NOMO-1 treated with dmso at 0.1 percent for 144 hours (cell line): ENCODE measurements around the gene ADM2.

Experiments used
- DNase-seq: peaks from one replicate; lab custom pipeline; 2025; ENCODE audit not compliant: unreplicated experiment; lab: John Stamatoyannopoulos, UW

Gene ADM2

DNA sequence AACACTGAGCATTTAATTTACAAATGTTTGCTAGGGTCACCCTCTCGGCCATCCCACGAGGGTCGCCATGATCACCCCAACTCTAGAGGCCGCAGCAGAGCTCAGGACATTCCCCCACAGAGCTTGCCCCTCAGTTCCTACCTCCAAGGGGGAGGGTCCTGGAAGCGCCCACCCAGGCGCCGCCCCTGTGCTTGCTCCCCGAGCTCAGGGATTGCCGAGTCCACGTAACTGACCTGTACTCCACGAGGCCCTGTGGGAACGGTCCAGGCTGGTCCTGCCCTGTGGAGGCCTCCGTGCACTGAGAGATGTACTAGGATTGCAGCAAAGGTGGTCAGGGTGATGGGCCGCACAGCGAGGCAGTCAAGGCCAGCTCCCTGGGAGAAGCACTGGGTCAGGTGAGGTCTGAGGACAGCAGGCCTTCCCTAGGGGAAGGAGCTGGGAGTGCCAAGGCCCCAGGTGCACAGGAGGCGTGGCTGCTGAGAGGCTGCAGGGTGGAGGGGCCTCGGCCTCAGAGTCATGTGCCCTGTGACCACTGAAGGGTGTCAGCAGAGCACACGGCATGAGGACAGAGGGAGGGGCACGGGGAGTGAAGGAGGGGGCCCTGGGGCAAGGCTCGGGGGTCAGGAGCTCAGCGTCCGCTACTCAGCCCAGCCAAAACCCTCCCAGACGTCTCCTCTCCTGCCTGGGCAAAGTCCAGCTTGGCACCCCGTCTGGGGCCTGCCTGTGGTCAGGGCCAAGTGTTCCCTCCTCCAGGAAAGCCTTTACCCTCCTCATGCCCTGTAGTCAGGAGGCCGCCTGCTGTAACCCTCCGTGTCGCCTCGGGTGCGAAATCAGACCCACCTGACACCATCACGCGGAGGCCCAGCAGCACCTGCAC lies 2.9 kb downstream of the ADM2 start:
- no peak for DNase-seq

DNA sequence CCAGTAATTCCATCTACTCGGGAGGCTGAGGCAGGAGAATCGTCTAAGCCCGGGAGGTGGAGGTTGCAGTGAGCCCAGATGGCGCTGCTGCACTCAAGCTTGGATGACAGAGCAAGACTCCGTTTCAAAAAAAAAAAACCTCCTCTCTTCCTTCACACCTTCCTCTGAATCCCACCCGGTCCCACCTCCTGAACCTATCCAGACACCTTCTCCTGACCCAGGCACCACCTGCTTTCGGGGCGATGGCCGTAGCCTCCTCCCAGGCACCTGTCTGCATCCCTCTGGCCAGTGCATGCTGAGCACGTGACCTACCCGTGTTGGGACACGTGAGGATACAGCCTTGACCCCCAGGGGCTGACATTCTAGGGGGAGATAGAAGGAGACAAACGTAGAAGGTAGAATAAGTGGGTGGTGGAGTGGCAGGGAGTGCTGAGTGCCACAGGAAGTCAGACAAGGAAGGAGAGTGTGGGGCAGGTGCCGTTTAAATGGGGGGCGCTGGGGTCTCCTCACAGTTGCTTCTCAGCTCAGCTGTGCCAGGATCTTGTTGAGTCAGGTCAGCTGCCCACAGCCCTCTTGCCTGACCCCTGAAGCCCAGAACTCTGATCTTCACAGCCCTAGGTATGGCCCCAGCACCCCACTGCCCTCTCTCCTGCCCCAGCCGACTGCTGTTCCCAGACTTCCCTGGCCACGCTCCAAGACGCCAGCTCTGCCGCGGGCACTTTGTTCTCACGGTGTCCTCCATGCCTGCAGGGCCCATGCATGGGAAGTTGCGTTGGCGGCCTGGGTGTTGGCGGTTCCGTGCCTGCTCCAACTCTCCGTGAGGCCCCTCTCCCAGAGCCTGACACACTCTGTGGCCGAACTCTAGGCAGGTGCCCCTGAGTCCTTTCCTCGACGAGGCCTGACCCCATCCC lies 4.1 kb downstream of the ADM2 start:
- DNase-seq, result no peak

DNA sequence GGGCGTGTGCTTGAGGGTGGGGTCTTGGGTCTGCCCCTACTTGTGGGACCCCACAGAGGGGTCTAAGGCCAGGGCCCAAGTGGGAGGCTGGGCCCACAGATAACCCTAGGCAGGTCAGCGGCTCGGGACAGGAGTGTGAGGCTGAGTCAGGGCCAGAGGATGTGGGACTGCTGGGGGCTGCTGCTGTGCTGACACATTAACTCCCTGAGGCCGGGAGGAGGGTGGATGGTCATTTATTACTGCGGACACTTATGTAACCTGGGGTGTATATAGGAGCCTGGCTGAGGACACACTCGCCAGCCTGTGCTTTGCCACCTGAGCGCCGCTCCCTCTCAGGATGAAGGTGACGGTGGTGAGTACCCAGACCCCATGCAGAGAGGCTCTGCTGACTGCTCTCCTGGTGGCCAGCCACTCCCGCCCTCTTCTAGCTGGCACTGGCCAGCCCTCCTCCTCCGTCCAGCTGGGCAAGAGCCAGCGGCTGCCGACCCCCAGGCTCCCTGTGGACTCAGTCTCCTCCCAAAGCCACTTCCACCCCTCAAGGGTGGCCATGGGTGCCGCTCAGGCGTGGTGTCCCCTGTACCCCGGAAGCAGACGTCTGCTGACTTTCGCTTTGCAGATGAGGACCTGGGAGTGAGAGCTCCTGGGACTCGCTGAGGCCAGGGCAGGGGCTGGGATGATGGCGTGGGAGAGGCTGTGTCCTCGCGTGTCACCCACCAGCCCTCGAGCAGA lies 5.4 kb downstream of the ADM2 start, which contains the start of gene MIOX:
TSS of gene MIOX (plus strand) at position 299 of the 729 bp plus-strand sequence. CDS start at position 338, 39 bp downstream.
- no peak for DNase-seq

DNA sequence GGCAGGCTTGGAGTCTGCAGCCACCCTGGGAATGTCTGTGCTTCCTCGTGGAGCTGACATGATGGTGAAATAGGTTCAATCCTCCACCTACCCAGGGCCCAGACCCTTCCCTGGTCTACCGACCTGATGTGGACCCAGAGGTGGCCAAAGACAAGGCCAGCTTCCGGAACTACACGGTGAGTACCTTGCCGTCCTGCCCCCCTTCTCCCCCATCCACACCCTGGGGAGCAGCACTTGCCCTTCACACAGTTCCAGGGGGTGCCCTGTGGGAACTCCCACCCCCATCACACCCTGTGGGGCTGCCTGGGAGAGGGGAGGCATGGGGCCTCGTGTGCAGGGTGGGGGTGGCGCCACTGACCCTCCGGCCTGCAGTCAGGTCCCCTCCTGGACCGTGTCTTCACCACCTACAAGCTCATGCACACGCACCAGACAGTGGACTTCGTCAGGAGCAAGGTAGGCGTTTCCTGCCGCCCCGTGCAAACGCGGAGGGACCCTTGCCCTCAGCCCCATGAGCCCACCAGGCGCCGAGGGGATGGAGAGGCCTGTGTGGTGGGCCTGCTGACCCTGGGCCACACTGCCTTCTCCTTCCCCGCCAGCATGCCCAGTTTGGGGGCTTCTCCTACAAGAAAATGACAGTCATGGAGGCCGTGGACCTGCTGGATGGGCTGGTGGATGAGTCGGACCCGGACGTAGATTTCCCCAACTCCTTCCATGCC lies 6.1 kb downstream of the ADM2 start:
- no peak for DNase-seq

DNA sequence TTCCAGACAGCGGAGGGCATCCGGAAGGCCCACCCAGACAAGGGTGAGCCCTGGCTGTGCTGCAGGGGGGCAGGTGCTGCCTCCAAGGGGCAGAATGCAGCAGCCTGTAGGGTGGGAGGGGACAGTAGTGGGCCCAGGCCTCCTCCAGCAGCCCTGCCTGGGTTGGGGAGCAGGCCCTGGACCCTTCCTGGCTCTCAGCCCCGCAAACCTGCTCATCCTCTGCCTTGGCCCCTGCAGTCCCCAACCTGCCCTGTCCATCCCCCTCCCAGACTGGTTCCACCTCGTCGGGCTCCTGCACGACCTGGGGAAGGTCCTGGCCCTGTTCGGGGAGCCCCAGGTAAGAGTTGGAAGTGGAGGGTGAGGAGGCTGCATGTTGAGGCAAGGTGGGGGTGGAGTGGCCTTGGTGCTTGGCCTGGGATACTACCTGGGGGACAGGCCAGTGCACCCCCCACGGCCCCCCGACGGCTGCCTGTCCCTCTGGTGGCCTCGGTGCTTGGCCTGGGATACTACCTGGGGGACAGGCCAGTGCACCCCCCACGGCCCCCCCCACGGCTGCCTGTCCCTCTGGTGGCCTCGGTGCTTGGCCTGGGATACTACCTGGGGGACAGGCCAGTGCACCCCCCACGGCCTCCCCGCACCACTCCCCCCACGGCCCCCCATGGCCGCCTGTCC lies 6.8 kb downstream of the ADM2 start:
- no peak for DNase-seq

DNA sequence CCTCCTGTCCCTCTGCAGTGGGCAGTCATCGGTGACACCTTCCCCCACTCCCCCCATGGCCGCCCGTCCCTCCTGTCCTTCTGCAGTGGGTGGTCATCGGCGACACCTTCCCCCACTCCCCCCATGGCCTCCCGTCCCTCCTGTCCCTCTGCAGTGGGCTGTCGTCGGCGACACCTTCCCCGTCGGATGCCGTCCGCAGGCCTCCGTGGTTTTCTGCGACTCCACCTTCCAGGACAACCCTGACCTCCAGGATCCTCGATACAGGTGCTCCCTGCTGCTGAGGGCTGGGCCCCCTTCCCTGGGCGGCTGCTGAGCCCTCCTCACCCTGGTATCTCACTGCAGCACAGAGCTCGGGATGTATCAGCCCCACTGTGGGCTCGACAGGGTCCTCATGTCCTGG lies 7.5 kb downstream of the ADM2 start:
- no peak for DNase-seq

DNA sequence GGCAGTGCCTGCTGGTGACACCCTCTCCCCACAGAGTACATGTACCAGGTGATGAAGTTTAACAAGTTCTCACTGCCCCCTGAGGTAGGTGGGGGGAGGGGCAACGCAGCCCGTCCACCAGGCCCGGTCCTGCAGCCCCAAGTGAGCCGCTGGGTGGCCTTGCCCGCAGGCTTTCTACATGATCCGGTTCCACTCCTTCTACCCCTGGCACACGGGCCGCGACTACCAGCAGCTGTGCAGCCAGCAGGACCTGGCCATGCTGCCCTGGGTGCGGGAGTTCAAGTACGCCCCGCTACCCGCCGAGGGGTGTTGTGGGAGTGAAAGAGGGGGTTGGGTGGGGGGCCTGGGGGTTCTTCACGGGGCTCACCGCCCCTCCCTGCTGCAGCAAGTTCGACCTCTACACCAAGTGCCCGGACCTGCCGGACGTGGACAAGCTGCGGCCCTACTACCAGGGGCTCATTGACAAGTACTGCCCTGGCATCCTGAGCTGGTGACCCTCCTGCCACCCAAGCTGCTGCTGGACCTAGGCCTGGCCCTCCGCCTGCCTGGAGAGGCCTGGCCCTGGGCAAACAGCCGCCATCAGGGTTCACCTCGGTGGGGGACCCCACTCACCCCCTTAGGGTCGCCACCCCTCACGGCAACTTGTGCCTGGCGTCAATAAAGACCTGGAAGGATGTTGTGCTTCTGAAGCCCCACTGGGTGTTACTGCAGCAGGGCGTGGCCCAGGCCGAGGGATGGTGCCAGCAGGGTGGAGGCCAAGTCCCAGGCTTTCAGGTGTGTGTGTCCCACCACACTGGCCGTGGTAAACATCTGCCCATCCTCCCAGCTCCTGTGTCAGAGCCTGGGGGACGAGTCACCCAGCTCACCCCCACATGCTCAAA lies 8.3 kb downstream of the ADM2 start:
- DNase-seq, result no peak

DNA sequence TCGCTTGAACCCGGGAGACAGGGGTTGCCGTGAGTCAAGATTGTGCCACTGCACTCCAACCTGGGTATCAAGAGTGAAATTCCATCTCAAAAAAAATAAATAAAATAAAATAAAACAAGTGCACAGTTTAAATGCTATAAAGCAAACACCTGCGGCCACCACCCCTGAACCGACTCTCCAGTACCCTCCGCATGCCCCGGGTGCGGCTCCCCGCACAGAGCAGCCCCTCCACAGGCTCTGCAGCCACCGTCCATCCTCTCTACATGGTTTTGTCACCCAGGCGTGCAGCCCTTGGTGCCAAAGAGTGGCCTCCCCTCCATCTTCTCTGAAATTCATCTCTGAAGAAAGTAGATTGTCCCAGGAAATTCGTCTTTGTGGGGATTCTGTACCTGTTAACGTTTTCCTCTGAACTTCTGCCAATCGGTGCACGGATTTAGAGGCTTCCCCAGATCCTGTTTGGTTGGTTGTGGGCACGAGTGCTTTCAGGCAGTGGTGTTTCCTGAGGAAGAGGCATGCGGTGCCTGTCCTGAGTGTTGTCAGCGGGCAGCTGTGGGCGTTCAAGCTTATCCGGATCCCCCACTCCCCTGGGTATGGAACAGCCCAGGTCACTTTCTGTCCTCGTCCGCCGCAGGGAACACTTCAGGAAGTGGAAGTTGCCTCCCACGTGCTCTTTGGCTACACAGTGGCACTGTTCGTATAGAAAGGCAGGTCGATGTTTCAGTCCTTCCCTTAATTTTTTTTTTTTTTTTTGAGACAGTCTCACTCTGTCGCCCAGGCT lies 9.4 kb downstream of the ADM2 start:
- DNase-seq, result no peak

DNA sequence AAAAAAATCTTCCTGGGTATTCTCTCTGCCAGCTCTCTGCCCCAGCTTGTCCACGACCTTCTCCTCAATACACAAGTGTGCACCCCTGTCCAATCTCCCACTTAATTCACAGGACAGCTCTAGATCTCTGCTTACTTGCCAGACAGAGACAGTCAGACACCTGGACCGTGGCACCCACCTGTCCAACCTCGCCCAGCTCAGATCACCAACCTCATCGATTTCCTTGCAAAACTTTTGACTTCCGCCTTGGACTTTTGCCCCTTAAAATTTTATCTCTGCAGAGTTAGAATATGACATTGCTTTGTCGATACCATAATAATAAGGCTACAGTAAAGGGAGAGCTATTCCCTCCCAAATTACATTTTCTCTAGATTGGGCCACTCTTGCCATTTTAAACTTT lies 15.8 kb downstream of the ADM2 start:
- no peak for DNase-seq

DNA sequence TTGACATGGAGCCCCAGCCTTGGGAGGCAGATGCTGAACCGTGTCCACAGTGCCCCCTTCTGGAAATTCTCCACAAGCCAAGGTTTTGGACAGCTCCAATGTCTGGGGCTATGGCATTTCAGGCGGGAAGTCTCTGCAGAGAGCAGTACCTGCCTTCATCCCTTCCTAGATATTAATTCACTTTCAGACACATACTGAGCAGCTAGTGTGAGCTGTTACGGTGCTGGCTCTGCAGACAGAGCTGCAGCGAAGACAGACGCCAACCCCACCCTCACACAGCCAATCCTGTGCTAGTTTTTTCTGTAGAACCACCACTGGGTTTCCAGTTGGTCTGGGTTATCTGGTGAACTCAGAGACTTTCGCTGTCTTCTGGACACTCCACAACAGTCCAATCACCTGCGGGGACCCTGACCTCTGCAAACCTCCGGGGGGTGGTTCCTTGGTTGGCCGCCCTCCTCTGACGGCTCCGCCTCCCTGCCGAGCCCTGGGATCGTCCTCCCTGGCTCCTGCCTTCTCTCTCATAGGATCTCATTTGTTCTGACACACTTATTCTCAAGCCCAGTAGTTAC lies 17.1 kb downstream of the ADM2 start:
- DNase-seq, result peak; percentile 39

DNA sequence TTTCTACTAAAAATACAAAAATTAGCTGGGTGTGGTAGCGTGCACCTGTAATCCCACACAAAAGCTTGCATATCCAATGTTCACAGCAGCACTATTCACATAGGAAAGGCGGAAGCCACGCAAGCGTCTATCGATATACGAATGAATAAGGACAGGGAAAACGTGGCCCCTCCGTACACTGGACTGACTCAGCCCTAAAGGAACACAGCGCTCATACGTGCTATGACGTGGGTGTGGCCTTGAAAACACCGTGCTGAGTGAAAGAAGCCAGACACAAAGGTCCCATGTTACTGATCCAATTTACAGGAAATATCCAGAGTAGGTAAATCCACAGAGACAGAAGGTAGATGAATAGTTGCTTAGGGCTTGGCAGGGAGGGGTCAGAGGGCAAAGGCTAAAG lies 19.1 kb downstream of the ADM2 start:
- no peak for DNase-seq

DNA sequence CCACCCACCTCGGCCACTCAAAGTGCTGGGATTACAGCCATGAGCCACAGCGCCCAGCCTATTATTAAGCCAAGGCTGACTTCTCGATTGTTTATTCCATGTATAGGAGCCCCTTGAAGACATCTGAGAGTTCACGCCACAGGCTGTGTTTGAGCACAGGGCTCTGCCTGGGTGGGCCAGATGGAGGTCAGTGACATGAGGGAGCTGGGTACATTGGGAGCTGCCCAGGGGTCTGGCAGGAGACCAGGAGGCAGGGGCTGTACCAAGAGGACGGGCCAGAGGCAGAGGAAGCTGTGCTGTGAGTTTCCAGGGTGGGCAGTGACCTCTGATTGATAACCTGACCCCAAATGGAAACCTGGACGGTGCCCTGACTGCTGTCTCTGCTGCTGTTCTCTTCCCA lies 20.8 kb downstream of the ADM2 start:
- DNase-seq, result no peak

DNA sequence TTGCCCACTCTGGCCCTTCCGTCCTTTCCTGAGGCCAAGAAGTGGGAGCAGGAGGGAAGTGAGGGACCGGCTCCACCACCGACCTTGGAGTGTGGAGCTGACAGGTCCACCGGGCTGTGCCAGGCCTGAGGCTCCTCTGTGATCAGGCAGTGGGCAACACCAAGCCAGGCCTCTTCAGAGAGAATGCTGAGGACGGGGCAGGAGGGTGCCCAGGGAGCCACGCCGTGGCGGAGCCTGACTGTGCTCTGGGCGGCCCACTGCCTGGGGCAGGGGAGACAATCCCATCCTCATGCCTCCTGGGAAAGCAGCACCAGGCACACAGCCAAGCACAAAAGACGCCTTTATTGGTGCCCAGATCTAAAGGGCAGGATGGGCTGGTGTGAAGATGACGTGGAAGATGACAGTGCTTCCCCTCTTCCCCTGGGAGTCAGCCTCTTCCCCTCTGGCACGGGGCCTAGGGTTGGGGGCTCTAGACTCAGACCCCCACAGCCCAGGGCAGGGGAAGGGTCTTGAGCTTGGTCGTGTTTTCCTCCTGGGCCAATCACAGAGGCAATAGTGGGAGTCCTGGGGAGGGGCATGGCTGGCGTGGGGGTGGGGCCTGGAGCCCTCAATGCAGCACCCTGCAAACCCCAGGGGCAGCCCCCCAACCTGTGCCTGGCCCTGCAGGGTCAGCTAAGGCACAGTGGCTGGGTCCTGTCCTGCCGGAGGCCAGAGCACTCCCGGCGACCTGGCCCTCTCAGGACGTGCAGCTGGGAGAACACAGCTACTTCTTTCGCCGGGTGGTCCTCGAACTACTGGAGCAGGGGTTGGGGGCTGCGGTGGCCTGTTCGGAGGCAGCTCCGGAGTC lies 21.5 kb downstream of the ADM2 start:
- DNase-seq, result no peak

DNA sequence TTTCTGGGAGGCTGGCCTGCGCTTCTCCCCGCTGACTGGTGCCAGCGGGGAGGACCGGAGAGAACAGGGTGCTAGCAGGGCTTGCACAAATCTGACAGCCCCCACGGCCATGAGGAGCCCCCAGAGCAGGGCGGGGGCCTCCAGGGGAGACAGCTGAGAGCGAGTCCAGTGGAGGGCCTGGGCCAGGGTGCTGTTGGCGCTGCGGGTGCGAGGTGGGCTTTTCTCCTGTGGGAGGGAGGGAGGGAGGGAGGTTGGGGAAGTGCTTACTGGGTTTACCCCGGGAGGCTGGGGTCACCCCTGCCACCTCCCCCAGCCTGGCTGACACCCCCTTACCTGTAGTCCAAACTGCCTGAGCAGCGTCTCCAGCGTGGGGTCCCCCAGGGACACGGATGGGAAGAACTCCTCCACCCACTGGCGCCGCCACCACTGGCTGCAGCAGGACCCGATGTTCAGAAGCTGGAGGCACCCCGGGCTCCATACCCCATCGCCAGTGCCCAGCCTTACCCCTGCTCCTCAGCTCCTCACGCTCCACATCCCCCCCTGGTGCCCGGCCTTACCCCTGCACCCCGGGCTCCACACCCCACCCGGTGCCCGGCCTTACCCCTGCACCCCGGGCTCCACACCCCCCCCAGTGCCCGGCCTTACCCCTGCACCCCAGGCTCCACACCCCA lies 22.3 kb downstream of the ADM2 start:
- DNase-seq, result no peak

DNA sequence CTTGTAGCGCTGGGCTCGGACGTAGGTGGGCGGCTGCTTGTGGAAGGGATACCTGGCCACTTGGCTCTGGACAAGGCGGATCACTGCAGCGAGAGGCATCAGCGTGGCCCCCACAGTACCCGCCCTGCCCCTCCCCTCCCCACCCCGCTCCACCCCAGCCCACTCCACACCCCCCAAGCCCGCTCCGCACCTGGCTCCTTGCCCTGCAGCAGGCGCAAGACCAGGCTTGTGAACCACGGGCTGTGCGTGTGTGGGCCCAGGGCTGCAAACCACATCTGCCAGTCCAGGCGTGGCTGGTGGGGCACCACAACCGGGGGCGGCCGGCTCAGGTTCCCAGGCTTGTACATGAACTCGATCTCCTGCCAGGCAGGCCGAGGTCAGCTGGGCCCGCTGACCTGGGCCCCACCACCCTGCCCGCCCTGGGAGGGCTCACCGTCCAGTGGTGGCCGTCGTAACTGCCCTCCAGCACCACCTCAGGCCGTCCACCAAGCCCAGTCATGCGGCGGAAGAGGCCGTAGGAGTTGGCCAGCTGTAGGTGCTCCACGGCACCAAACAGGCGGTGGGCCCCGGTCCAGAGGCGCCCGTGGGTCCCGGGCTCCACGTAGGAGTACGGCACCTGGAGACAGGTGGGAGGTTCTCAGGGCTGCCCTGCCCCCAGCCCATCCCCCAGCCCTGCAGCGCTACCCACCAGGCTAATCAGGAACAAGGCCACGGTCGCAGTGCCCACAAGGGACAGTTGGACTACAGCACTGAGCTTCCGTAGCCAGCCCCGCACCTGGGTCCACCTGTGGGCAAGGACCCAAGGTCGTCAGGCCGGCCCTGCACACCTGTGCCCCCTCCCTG lies 23.2 kb downstream of the ADM2 start:
- no peak for DNase-seq
